ENCODE measurements around the gene ACOXL. TPM values are rescaled to one million over a fixed set of nuclear protein-coding genes. Genes with fewer than 3 reads are reported as not detected.

The ACOXL gene
- total and polyA plus RNA-seq, 2 donors (not counting 3 experiments of a cell fraction or from before 2014, with no cell fraction given) = not detected

DNA sequence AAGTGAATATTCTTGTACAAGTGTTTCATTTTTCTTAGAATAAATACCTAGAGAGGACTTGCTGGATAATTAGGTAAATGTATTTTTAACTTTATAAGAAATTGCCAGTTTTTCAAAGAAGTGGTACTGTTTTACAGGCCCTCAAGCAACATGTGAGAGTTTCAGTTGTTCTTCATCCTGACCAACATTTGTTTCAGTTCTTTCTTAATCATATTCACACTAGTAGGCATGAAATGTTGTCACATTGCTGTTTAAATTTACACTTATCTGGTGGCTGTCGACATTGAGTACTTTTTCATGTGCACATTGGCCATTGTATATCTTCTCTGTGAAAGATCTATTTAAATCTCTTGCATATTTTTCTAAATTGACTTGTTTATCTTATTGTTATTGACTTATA, 178.1 kb downstream of the ACOXL start:
- intact Hi-C loops (cut with micrococcal nuclease) = no loop called here
- ChIA-PET CTCF (no interaction called here), POLR2A (no interaction called here)
- Histone ChIP-seq H4K20me1 (replicated peaks; ENCODE audit: control insufficient read depth, extremely low read depth, insufficient read depth, low read length) (no peaks in the 10 kb centered on the region), H3K4me3 (replicated peaks in 1 of 3; ENCODE audit: insufficient read depth in 1 of 3, low read depth in 1 of 3, low read length in 3 of 3) (no peak overlapping the region), H3K9ac (replicated peaks; ENCODE audit: extremely low read depth, insufficient read depth, low read length) (no peak overlapping the region), H3K4me2 (ENCODE audit: insufficient read depth, low read length) (no peak overlapping the region), H3K4me1 (ENCODE audit: control insufficient read depth, extremely low read depth, insufficient read depth, low read length) (no peaks in the 10 kb centered on the region), H2AFZ (ENCODE audit: low read depth, low read length) (no peak overlapping the region), H3K36me3 (ENCODE audit: control insufficient read depth in 2 of 2, extremely low read depth in 1 of 2, insufficient read depth in 2 of 2, low read length in 2 of 2) (no peaks in the 10 kb centered on the region), H3K9me3 (replicated peaks; ENCODE audit: control insufficient read depth, insufficient read depth, low read length) (no peaks in the 10 kb centered on the region), H3K79me2 (ENCODE audit: control insufficient read depth, insufficient read depth, low read length) (no peaks in the 10 kb centered on the region), H3K27ac (ENCODE audit: insufficient read depth, low read depth, low read length) (no peak overlapping the region), H3K9me1 (replicated peaks; ENCODE audit: control insufficient read depth, extremely low read depth, insufficient read depth, low read length) (no peaks in the 10 kb centered on the region), H3K27me3 (ENCODE audit: control insufficient read depth in 2 of 2, insufficient read depth in 2 of 2, low read length in 2 of 2) (peaks cover 0 to 12% of the 10 kb centered on the region in 2 experiments)
- BruUV-seq (replicated peaks) = no TSS peak
- dilution Hi-C loops (cut with MboI; ENCODE audit: extremely low pct_ligation_motif_present, low sequenced_read_pairs) = no loop called here
- FAIRE-seq (no peak), DNase-seq (ENCODE audit: low read depth, low spot score) (no peak)
- TF ChIP-seq POLR2AphosphoS5 (IDR thresholded peaks at IDR 0.05; ENCODE audit: insufficient read depth, low read depth, low read length) = no peak
- no peak for TF ChIP-seq GATA2 (IDR thresholded peaks at IDR 0.05; ENCODE audit: insufficient read depth, insufficient read length, low read depth, low read length)

GRCh38 chr2:110919738-110920137, 187.4 kb downstream of the ACOXL start:
- Histone ChIP-seq H3K9me3 (replicated peaks; ENCODE audit: control insufficient read depth, insufficient read depth, low read length) (no peaks in the 10 kb centered on the region), H3K36me3 (ENCODE audit: control insufficient read depth in 2 of 2, extremely low read depth in 1 of 2, insufficient read depth in 2 of 2, low read length in 2 of 2) (no peaks in the 10 kb centered on the region), H3K9me1 (replicated peaks; ENCODE audit: control insufficient read depth, extremely low read depth, insufficient read depth, low read length) (no peaks in the 10 kb centered on the region), H2AFZ (ENCODE audit: low read depth, low read length) (no peak overlapping the region), H3K4me3 (replicated peaks in 1 of 3; ENCODE audit: insufficient read depth in 1 of 3, low read depth in 1 of 3, low read length in 3 of 3) (no peak overlapping the region), H3K79me2 (ENCODE audit: control insufficient read depth, insufficient read depth, low read length) (no peaks in the 10 kb centered on the region), H3K9ac (replicated peaks; ENCODE audit: extremely low read depth, insufficient read depth, low read length) (no peak overlapping the region), H4K20me1 (replicated peaks; ENCODE audit: control insufficient read depth, extremely low read depth, insufficient read depth, low read length) (no peaks in the 10 kb centered on the region), H3K27me3 (ENCODE audit: control insufficient read depth in 2 of 2, insufficient read depth in 2 of 2, low read length in 2 of 2) (peaks cover 0 to 10% of the 10 kb centered on the region in 2 experiments), H3K4me2 (ENCODE audit: insufficient read depth, low read length) (no peak overlapping the region), H3K27ac (ENCODE audit: insufficient read depth, low read depth, low read length) (no peak overlapping the region), H3K4me1 (ENCODE audit: control insufficient read depth, extremely low read depth, insufficient read depth, low read length) (no peaks in the 10 kb centered on the region)
- no peak for FAIRE-seq
- CTCF ChIA-PET = no interaction called here
- no TSS peak for BruUV-seq (replicated peaks)
- POLR2A ChIA-PET = no interaction called here
- dilution Hi-C loops (cut with MboI; ENCODE audit: extremely low pct_ligation_motif_present, low sequenced_read_pairs) (no loop called here), intact Hi-C loops (cut with micrococcal nuclease) (no loop called here)
- DNase-seq (ENCODE audit: low read depth, low spot score) = no peak
- TF ChIP-seq CTCF (IDR thresholded peaks at IDR 0.05; ENCODE audit: extremely low read depth in 1 of 2, insufficient read depth in 1 of 2, low read depth in 1 of 2, low read length in 2 of 2) (no peak), POLR2AphosphoS5 (IDR thresholded peaks at IDR 0.05; ENCODE audit: insufficient read depth, low read depth, low read length) (no peak), MAX (IDR thresholded peaks at IDR 0.05; ENCODE audit: insufficient read depth, insufficient read length) (no peak), FOS (IDR thresholded peaks at IDR 0.05; ENCODE audit: borderline replicate concordance, insufficient read depth, low read length) (no peak), EZH2 (IDR thresholded peaks at IDR 0.05; ENCODE audit: borderline replicate concordance, low read depth, low read length, severe bottlenecking) (no peak), JUN (IDR thresholded peaks at IDR 0.05; ENCODE audit: borderline replicate concordance, insufficient read depth, insufficient read length, low read depth) (no peak), MYC (IDR thresholded peaks at IDR 0.05; ENCODE audit: low read depth, low read length) (no peak), GATA2 (IDR thresholded peaks at IDR 0.05; ENCODE audit: insufficient read depth, insufficient read length, low read depth, low read length) (no peak), POLR2A (IDR thresholded peaks at IDR 0.05; ENCODE audit: low read depth, low read length) (no peak)
